Tibial nerve (tissue), 4 donors: ENCODE data around the gene RSRC2. TPM values are rescaled to one million over a fixed set of nuclear protein-coding genes. Genes with fewer than 3 reads are reported as not detected.

Experiments
- DNase-seq, 2 donors: peaks; one replicate each; pipeline ENCODE4 v3.0.0-alpha.2; 2019; ENCODE audit warnings: low spot score in 2 of 2
- H3K27ac ChIP-seq, 4 donors: fragments of 200-600 bp; sonication (generic) in 3 of 4; one replicate each; pipeline ENCODE4 v1.5.1; 2017 to 2019; ENCODE audit warnings: mild to moderate bottlenecking in 1 of 4
- H3K27me3 ChIP-seq, 2 donors: fragments of 200-600 bp; sonication (generic) in 1 of 2; one replicate each; pipeline versions ENCODE4 v1.5.1 to v1.6.0; 2017 to 2019
- H3K36me3 ChIP-seq, 3 donors: fragments of 200-600 bp; sonication (generic); one replicate each; pipeline ENCODE4 v1.5.1; 2018 to 2019
- H3K4me1 ChIP-seq, 4 donors: fragments of 200-600 bp; sonication (generic) in 3 of 4; one replicate each; pipeline ENCODE4 v1.5.1; 2017 to 2019
- H3K4me3 ChIP-seq, 4 donors: fragments of 200-600 bp; sonication (generic) in 3 of 4; one replicate each; pipeline ENCODE4 v1.5.1; 2017 to 2019; ENCODE audit warnings: mild to moderate bottlenecking in 1 of 4, moderate library complexity in 1 of 4
- H3K9me3 ChIP-seq, 4 donors: fragments of 200-600 bp; sonication (generic) in 3 of 4; one replicate each; pipeline ENCODE4 v1.5.1; 2017 to 2019
- CTCF ChIP-seq, 5 experiments: fragments of 200-600 bp in 3 of 5; fragments of 450-650 bp in 2 of 5; sonication (generic) in 3 of 5; IDR thresholded peaks; one replicate each; pipeline ENCODE4 v1.5.1; 2016 to 2019; ENCODE audit warnings: antibody characterized with exemption in 5 of 5, mild to moderate bottlenecking in 3 of 5, moderate library complexity in 2 of 5
- EP300 ChIP-seq, 2 donors: sonication (generic); formaldehyde crosslinking; IDR thresholded peaks; one replicate each; pipeline ENCODE4 v1.6.1; 2017; ENCODE audit warnings: antibody characterized with exemption in 2 of 2, mild to moderate bottlenecking in 1 of 2
- POLR2A ChIP-seq, 2 donors: fragments of 450-650 bp; IDR thresholded peaks; one replicate each; pipeline ENCODE4 v1.6.1; 2017; ENCODE audit warnings: antibody characterized with exemption in 2 of 2, mild to moderate bottlenecking in 2 of 2, moderate library complexity in 2 of 2
- WGBS, 2 donors: methylation state at CpG; one replicate each; pipeline ENCODE4 v1.1.5; 2018; 5-methylcytosine and 5-hydroxymethylcytosine counted together
- total RNA-seq, 4 donors: library from RNA; depleted of rRNA; stranded (reverse); fragments of >200 nt; gene quantifications; one replicate each; pipeline ENCODE4 v1.1.0, GENCODE V29; 2016

RSRC2 gene
- total RNA-seq, 4 donors from 2014 or later = 66.6 to 128 (median 80.7) TPM

- WGBS, 2 donors = 88 to 91% methylated on average over 7 of the region's 7 CpGs
- H3K36me3 ChIP-seq = no peaks in the 10 kb centered on the region
- H3K4me3 ChIP-seq = no peak overlapping the region
- no peaks in the 10 kb centered on the region for H3K9me3 ChIP-seq
- TF ChIP-seq POLR2A (IDR thresholded peaks at IDR 0.05) = no peak
- TF ChIP-seq EP300 (IDR thresholded peaks at IDR 0.05) = no peak
- TF ChIP-seq CTCF (IDR thresholded peaks at IDR 0.05) = no peak
- no peaks in the 10 kb centered on the region for H3K27me3 ChIP-seq
- no peaks in the 10 kb centered on the region for H3K4me1 ChIP-seq
- H3K27ac ChIP-seq = no peak overlapping the region
- DNase-seq = no peak
Measured at GRCh38 chr12:122460061-122460460, 66.7 kb downstream of the RSRC2 start.

GRCh38 chr12:122459211-122459610, 67.5 kb downstream of the RSRC2 start:
- no peak overlapping the region for H3K4me3 ChIP-seq
- TF ChIP-seq EP300 (IDR thresholded peaks at IDR 0.05) (no peak), CTCF (IDR thresholded peaks at IDR 0.05) (no peak), POLR2A (IDR thresholded peaks at IDR 0.05) (no peak)
- no peaks in the 10 kb centered on the region for H3K9me3 ChIP-seq
- no peak overlapping the region for H3K27ac ChIP-seq
- H3K36me3 ChIP-seq = no peaks in the 10 kb centered on the region
- no peaks in the 10 kb centered on the region for H3K27me3 ChIP-seq
- DNase-seq = no peak
- 85 to 94% methylated on average over 2 of the region's 2 CpGs for WGBS, 2 donors
- H3K4me1 ChIP-seq = no peaks in the 10 kb centered on the region

- H3K27me3 ChIP-seq = no peaks in the 10 kb centered on the region
- DNase-seq = no peak
- no peaks in the 10 kb centered on the region for H3K4me1 ChIP-seq
- no peak overlapping the region for H3K4me3 ChIP-seq
- H3K27ac ChIP-seq = no peak overlapping the region
- 94% methylated on average over 17 of the region's 17 CpGs for WGBS, 2 donors
- H3K9me3 ChIP-seq = no peaks in the 10 kb centered on the region
- TF ChIP-seq POLR2A (IDR thresholded peaks at IDR 0.05) = no peak
- no peak for TF ChIP-seq CTCF (IDR thresholded peaks at IDR 0.05)
- TF ChIP-seq EP300 (IDR thresholded peaks at IDR 0.05) = no peak
- H3K36me3 ChIP-seq = no peaks in the 10 kb centered on the region
Measured at GRCh38 chr12:122458105-122459035, 68.4 kb downstream of the RSRC2 start.

GRCh38 chr12:122457627-122458026, 69.1 kb downstream of the RSRC2 start:
- no peak for DNase-seq
- H3K27ac ChIP-seq = no peak overlapping the region
- no peaks in the 10 kb centered on the region for H3K27me3 ChIP-seq
- TF ChIP-seq POLR2A (IDR thresholded peaks at IDR 0.05) (no peak), EP300 (IDR thresholded peaks at IDR 0.05) (no peak), CTCF (IDR thresholded peaks at IDR 0.05) (no peak)
- no peak overlapping the region for H3K4me3 ChIP-seq
- WGBS, 2 donors = 47 to 63% methylated on average over 2 of the region's 2 CpGs
- H3K4me1 ChIP-seq = no peaks in the 10 kb centered on the region
- H3K36me3 ChIP-seq = no peaks in the 10 kb centered on the region
- H3K9me3 ChIP-seq = no peaks in the 10 kb centered on the region

- H3K4me3 ChIP-seq = no peak overlapping the region
- no peaks in the 10 kb centered on the region for H3K9me3 ChIP-seq
- H3K4me1 ChIP-seq = no peaks in the 10 kb centered on the region
- no peak for DNase-seq
- H3K27me3 ChIP-seq = no peaks in the 10 kb centered on the region
- no peaks in the 10 kb centered on the region for H3K36me3 ChIP-seq
- 47 to 58% methylated on average over 6 of the region's 6 CpGs for WGBS, 2 donors
- H3K27ac ChIP-seq = no peak overlapping the region
- TF ChIP-seq EP300 (IDR thresholded peaks at IDR 0.05) (no peak), CTCF (IDR thresholded peaks at IDR 0.05) (no peak), POLR2A (IDR thresholded peaks at IDR 0.05) (no peak)
Measured at GRCh38 chr12:122454739-122455138, 72.0 kb downstream of the RSRC2 start.
